ENCODE measurements around the gene ERVMER34-1. TPM values are rescaled to one million over a fixed set of nuclear protein-coding genes. Genes with fewer than 3 reads are reported as not detected.

The ERVMER34-1 gene
- total RNA-seq, 1 experiment from 2014 or later = 0.92 TPM

DNA sequence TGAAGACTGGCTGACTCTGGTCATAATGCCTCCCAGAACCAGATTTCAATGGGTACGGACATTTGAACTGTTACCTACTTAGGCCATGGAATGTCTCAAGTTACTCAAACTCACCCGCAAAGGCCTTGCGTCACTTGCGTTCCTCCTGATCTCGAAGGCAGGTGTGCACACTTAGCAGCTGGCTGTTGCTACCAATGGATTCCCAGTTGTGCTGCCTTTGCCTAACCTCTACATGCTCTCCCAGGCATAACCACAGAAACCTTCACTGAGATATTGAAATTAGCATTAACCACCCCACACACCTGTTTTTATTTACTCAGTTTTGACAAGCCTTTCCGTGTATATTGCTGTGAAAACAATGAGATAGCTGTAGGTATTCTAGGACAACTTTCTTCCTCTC lies 2.8 kb downstream of the ERVMER34-1 start:
- no peaks in the 10 kb centered on the region for H3K27me3 ChIP-seq (ENCODE audit: insufficient read depth, low read depth)

DNA sequence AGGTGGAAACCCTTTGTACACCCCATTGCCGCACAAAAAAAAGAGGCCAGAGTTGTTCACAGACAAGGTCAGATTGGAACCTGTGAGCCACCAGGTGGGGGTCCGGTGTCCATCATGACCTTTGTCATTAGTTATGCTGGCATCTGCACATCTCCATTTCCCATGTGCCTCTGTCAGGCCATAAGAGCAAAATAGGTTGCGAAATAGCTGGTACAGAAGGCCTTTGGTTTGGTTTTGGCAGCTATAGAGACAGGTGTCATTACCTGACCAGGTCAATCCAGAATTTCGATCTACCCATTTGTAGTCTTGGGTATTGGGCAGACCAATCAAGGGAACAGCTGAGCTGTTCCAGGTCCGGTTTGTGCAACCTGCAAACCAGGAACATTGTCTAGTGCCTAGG lies 6.6 kb downstream of the ERVMER34-1 start:
- no peak for DNase-seq
- Histone ChIP-seq H4K20me1 (ENCODE audit: insufficient read depth) (no peaks in the 10 kb centered on the region), H3K4me2 (no peak overlapping the region), H3K4me3 (no peak overlapping the region), H3K27me3 (ENCODE audit: insufficient read depth, low read depth) (no peaks in the 10 kb centered on the region), H3F3A (ENCODE audit: insufficient read depth, low read depth) (no peaks in the 10 kb centered on the region), H2AFZ (no peak overlapping the region), H3K36me3 (ENCODE audit: low read depth) (no peaks in the 10 kb centered on the region), H3K9me2 (ENCODE audit: insufficient read depth) (no peaks in the 10 kb centered on the region), H3K79me2 (ENCODE audit: low read depth) (no peaks in the 10 kb centered on the region), H3K27ac (no peak overlapping the region), H3K9me3 (ENCODE audit: insufficient read depth, low read depth) (no peaks in the 10 kb centered on the region), H3K4me1 (replicated peaks; ENCODE audit: insufficient read depth) (no peaks in the 10 kb centered on the region)
- ChIA-PET POLR2A (ENCODE audit: unreplicated experiment) (no interaction called here), CTCF (no interaction called here)
- TF ChIP-seq, protein P1, sequence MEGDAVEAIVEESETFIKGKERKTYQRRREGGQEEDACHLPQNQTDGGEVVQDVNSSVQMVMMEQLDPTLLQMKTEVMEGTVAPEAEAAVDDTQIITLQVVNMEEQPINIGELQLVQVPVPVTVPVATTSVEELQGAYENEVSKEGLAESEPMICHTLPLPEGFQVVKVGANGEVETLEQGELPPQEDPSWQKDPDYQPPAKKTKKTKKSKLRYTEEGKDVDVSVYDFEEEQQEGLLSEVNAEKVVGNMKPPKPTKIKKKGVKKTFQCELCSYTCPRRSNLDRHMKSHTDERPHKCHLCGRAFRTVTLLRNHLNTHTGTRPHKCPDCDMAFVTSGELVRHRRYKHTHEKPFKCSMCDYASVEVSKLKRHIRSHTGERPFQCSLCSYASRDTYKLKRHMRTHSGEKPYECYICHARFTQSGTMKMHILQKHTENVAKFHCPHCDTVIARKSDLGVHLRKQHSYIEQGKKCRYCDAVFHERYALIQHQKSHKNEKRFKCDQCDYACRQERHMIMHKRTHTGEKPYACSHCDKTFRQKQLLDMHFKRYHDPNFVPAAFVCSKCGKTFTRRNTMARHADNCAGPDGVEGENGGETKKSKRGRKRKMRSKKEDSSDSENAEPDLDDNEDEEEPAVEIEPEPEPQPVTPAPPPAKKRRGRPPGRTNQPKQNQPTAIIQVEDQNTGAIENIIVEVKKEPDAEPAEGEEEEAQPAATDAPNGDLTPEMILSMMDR (conservative IDR thresholded peaks at IDR 0.05) = no peak
- no peak for TF ChIP-seq EZH2 (IDR thresholded peaks at IDR 0.05; ENCODE audit: low read depth)
- intact Hi-C loops (cut with micrococcal nuclease; ENCODE audit: unreplicated experiment) = no loop called here
- BruUV-seq (replicated peaks) = no TSS peak

More for the DNA sequence above, 2.8 kb downstream of the ERVMER34-1 start:
- Histone ChIP-seq H3K79me2 (ENCODE audit: low read depth) (no peaks in the 10 kb centered on the region), H3K4me3 (no peak overlapping the region), H4K20me1 (ENCODE audit: insufficient read depth) (no peaks in the 10 kb centered on the region), H3K27ac (no peak overlapping the region), H3K9me3 (ENCODE audit: insufficient read depth, low read depth) (no peaks in the 10 kb centered on the region), H3K4me1 (replicated peaks; ENCODE audit: insufficient read depth) (no peaks in the 10 kb centered on the region), H3K4me2 (no peak overlapping the region), H3K9me2 (ENCODE audit: insufficient read depth) (no peaks in the 10 kb centered on the region), H3F3A (ENCODE audit: insufficient read depth, low read depth) (no peaks in the 10 kb centered on the region), H3K36me3 (ENCODE audit: low read depth) (no peaks in the 10 kb centered on the region), H2AFZ (no peak overlapping the region)
- TF ChIP-seq, protein P1 (conservative IDR thresholded peaks at IDR 0.05) = no peak
- TF ChIP-seq EZH2 (IDR thresholded peaks at IDR 0.05; ENCODE audit: low read depth) = no peak
- ChIA-PET POLR2A (ENCODE audit: unreplicated experiment) (interaction anchor here (0.7 kb wide), 1 partner anchor 36 kb away, joined by 8 read pairs; no protein-coding TSS in a partner anchor), CTCF (no interaction called here)
- BruUV-seq (replicated peaks) = no TSS peak
- intact Hi-C loops (cut with micrococcal nuclease; ENCODE audit: unreplicated experiment) = no loop called here
- no peak for DNase-seq

DNA sequence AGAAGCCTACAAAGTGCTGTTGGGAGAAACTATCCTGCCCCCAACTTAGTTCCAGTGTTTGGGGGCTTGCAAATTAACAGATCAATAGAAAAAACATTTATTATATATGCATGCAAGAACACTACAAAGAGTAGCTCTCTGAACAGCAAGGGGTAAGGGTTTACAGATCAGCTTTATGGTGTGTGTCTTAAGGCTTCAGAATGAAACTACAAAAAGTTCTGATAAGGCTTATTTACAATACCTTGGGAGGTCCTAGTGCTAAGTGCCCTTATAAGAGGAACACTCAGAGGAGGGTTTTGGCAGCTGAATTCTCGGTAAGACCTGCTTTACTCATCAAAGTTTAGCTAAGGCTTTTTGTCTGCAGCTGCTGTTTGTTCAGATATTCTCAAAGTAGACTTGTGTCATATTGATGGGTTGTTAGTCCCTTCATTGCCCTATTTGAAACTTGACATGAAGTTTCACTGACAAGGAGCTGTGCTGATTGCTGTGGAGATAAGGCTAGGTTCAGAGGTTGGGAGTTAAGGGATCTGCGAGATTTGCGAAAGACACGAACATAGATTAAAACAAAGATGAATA lies 7.7 kb downstream of the ERVMER34-1 start:
- H4K20me1 ChIP-seq (ENCODE audit: insufficient read depth) = no peaks in the 10 kb centered on the region
- no TSS peak for BruUV-seq (replicated peaks)
- no peak for DNase-seq

More for the DNA sequence above, 7.7 kb downstream of the ERVMER34-1 start:
- TF ChIP-seq EZH2 (IDR thresholded peaks at IDR 0.05; ENCODE audit: low read depth) = no peak
- TF ChIP-seq, protein P1 (conservative IDR thresholded peaks at IDR 0.05) = no peak
- POLR2A ChIA-PET (ENCODE audit: unreplicated experiment) = no interaction called here
- Histone ChIP-seq H3K9me3 (ENCODE audit: insufficient read depth, low read depth) (no peaks in the 10 kb centered on the region), H3K27me3 (ENCODE audit: insufficient read depth, low read depth) (no peaks in the 10 kb centered on the region), H3K79me2 (ENCODE audit: low read depth) (no peaks in the 10 kb centered on the region), H3K36me3 (ENCODE audit: low read depth) (no peaks in the 10 kb centered on the region), H2AFZ (no peak overlapping the region), H3K4me3 (no peak overlapping the region), H3K4me1 (replicated peaks; ENCODE audit: insufficient read depth) (no peaks in the 10 kb centered on the region), H3K4me2 (no peak overlapping the region), H3K9me2 (ENCODE audit: insufficient read depth) (no peaks in the 10 kb centered on the region), H3K27ac (no peak overlapping the region), H3F3A (ENCODE audit: insufficient read depth, low read depth) (no peaks in the 10 kb centered on the region)
- intact Hi-C loops (cut with micrococcal nuclease; ENCODE audit: unreplicated experiment) = no loop called here
- CTCF ChIA-PET = no interaction called here
